HUES48 (cell line): ENCODE results near the gene FBXL3.

Source experiments
- H3K27ac ChIP-seq: one replicate; pipeline ENCODE4 v1.7.0; 2013; ENCODE audit warnings: low read depth, low read length, inconsistent platforms
- H3K27me3 ChIP-seq: 2 replicates; pipeline ENCODE4 v1.6.1; 2013; ENCODE audit warnings: mild to moderate bottlenecking, low read length; ENCODE audit not compliant: control insufficient read depth, insufficient read depth
- H3K36me3 ChIP-seq: 2 replicates; pipeline ENCODE4 v1.6.1; 2013; ENCODE audit warnings: low read length; ENCODE audit not compliant: control insufficient read depth, insufficient read depth
- H3K4me1 ChIP-seq: 2 replicates; pipeline ENCODE4 v1.6.1; 2013; ENCODE audit warnings: mild to moderate bottlenecking, low read length; ENCODE audit not compliant: control insufficient read depth, insufficient read depth
- H3K4me3 ChIP-seq: 2 replicates; pipeline ENCODE4 v1.5.1; 2013; ENCODE audit warnings: mild to moderate bottlenecking, low read depth, low read length
- H3K9ac ChIP-seq: 2 replicates; pipeline ENCODE4 v1.6.1; 2013; ENCODE audit warnings: mild to moderate bottlenecking, low read depth, low read length, moderate library complexity
- H3K9me3 ChIP-seq: 2 replicates; pipeline ENCODE4 v1.6.1; 2013; ENCODE audit warnings: low read length; ENCODE audit not compliant: control insufficient read depth, insufficient read depth

The FBXL3 gene

DNA sequence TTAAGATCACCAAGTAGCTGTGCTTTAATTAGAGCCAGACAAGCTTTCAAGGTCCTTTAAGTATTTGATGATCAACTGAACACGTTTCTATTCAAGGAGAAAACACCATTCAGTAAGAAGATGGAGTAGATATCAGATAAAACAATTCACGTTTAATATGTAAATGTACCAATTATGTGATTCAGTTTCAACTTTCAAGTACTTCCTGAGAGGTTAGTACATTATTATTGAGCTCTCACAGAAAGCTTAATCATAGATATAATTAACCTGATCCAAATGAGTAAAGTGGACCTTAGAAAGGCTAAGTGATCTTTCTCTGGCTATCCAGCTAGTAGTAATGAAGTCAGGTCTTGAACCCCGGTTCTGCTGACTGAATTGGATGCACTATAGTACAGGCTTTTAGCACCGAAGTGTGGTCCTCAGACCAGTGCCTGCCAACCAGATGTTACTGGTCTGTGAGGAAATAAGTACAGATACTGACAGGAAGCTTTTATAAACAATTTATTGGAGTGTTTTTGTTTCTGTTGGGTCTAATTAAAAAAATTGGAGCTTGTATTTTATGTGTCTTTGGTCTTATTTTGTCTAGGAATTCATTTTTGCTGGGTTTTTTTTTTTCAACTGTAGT, 24.9 kb downstream of the FBXL3 start:
- H3K36me3 ChIP-seq, result peaks cover 51% of the 10 kb centered on the region
- H3K9me3 ChIP-seq, result no peaks in the 10 kb centered on the region
- H3K27me3 ChIP-seq, result no peaks in the 10 kb centered on the region
- no peak overlapping the region for H3K27ac ChIP-seq
- H3K4me1 ChIP-seq, result no peaks in the 10 kb centered on the region
- H3K4me3 ChIP-seq, result no peak overlapping the region
- no peak overlapping the region for H3K9ac ChIP-seq

DNA sequence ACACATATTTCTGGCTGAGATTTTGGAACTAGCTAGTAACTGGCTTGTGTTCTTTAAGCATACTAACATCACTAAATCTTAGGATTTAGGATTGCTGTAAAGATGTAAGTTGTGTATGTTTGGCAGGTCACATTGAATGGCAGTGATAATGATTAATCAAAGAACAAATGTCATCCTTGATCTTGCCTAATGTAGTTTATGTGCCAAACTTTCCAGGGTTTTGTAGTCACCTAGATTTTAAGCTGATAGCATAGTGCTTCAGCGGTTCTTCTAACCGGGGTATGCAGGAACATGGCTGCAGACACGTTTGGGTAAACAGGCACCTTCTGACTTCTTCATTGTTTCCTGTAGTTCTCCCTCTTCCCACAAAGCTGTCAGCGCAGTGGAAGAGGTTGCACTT, 25.4 kb downstream of the FBXL3 start:
- Histone ChIP-seq H3K9me3 (no peaks in the 10 kb centered on the region), H3K4me1 (no peaks in the 10 kb centered on the region), H3K4me3 (no peak overlapping the region), H3K36me3 (peaks cover 48% of the 10 kb centered on the region), H3K9ac (no peak overlapping the region), H3K27me3 (no peaks in the 10 kb centered on the region), H3K27ac (no peak overlapping the region)

DNA sequence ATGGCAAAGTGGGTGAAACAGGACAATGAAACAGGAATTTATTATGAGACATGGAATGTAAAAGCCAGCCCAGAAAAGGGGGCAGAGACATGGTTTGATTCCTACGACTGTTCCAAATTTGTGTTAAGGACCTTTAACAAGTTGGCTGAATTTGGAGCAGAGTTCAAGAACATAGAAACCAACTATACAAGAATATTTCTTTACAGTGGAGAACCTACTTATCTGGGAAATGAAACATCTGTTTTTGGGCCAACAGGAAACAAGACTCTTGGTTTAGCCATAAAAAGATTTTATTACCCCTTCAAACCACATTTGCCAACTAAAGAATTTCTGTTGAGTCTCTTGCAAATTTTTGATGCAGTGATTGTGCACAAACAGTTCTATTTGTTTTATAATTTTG, 26.5 kb downstream of the FBXL3 start:
- H3K9ac ChIP-seq, result no peak overlapping the region
- no peaks in the 10 kb centered on the region for H3K9me3 ChIP-seq
- H3K4me3 ChIP-seq, result no peak overlapping the region
- no peaks in the 10 kb centered on the region for H3K4me1 ChIP-seq
- no peak overlapping the region for H3K27ac ChIP-seq
- no peaks in the 10 kb centered on the region for H3K27me3 ChIP-seq
- H3K36me3 ChIP-seq, result peaks cover 51% of the 10 kb centered on the region

DNA sequence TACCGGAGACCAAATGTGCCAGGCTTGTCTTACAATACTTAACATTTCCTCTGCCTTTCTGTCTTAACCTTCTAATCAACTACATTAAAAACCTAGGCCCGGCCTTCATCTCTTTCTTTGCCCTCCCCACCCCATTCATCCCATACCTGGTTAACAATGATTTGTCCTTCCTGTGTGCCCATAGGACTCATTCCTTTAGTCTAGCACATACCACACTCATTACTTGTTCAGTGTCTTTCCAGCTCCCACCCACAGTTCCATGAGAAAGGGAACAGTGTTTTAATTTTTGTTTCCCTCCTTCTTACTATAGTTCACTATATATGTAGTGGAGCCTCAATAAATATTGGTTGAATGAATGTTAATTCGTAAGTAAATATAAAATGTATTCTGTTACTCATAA, 32.7 kb downstream of the FBXL3 start:
- no peak overlapping the region for H3K9ac ChIP-seq
- no peak overlapping the region for H3K4me3 ChIP-seq
- no peak overlapping the region for H3K27ac ChIP-seq
- H3K27me3 ChIP-seq, result no peaks in the 10 kb centered on the region
- H3K4me1 ChIP-seq, result peaks cover 5% of the 10 kb centered on the region; the same call in 1 of the 2 replicates
- peaks cover 28% of the 10 kb centered on the region for H3K36me3 ChIP-seq
- H3K9me3 ChIP-seq, result no peaks in the 10 kb centered on the region

DNA sequence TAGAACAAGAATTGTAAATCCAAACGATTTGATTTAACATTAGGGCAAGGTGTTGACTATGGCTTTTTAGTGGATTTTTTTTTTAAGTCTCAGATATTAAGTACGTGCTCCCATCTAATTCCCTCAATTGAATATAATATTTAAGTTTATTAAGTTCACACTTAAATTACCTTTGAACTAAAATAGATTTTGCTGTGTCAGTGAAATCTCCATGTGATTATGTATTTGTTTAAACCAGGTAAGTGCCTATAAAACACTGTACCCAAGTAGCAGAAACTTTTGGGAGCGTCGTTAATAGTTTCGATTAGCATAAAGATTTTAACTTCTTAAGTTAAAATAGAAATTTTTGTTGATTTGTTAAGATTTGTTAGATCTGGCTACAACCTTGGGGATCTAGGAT, 33.5 kb downstream of the FBXL3 start:
- H3K36me3 ChIP-seq, result peaks cover 22% of the 10 kb centered on the region
- no peak overlapping the region for H3K27ac ChIP-seq
- H3K9me3 ChIP-seq, result no peaks in the 10 kb centered on the region
- H3K4me3 ChIP-seq, result peak overlapping the region; percentile 91
- H3K9ac ChIP-seq, result no peak overlapping the region
- no peaks in the 10 kb centered on the region for H3K27me3 ChIP-seq
- peaks cover 5% of the 10 kb centered on the region; the same call in 1 of the 2 replicates for H3K4me1 ChIP-seq

DNA sequence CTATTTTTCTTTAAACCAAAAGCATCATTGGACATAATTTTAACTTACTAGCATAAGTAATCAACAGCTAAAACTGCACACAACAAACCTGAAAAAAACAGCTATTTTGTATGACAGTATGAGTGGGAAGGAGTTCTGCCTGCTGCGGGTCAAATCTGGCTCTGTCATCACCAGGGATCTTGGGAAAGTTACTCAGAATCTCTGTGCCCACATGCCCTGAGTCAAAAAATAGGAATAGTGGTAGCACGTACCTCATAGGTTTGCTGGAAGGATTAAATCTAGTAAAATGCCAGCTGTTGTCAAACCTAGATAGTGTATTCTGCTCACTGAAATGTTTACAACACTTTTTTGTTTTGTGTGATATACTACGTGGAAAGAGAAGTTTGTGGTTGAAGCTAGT, 33.9 kb downstream of the FBXL3 start:
- H3K36me3 ChIP-seq, result peaks cover 17% of the 10 kb centered on the region
- H3K9ac ChIP-seq, result peak overlapping the region; percentile 81
- no peaks in the 10 kb centered on the region for H3K9me3 ChIP-seq
- peaks cover 5% of the 10 kb centered on the region; the same call in 1 of the 2 replicates for H3K4me1 ChIP-seq
- no peak overlapping the region for H3K27ac ChIP-seq
- peak overlapping the region; percentile 91 for H3K4me3 ChIP-seq
- H3K27me3 ChIP-seq, result no peaks in the 10 kb centered on the region

DNA sequence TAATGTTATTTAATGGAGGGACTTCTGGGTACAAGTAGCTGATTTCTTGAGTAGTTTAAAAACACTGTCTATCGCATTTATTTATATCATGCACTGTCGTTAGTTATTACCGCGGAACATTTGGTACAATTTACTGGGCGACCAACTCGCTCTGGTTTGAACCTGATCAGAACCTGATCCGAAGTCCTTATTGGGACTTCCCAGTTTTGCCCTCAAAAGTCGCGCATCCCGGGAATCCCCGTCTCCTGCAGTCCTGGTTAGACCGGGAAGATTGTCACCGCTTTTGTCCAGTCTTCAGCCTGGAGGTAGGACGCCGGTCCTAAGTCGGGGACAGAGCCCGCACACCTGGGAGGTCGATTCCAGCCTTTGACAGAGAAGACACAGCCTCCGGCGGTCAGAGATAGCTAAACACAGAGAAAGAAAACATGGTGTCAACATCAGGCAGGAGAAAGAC, 34.4 kb downstream of the FBXL3 start:
- peaks cover 14% of the 10 kb centered on the region for H3K36me3 ChIP-seq
- H3K27me3 ChIP-seq, result no peaks in the 10 kb centered on the region
- peak overlapping the region; percentile 81 for H3K9ac ChIP-seq
- peak overlapping the region; percentile 72 for H3K27ac ChIP-seq
- H3K4me1 ChIP-seq, result peaks cover 5% of the 10 kb centered on the region; the same call in 1 of the 2 replicates
- no peaks in the 10 kb centered on the region for H3K9me3 ChIP-seq
- H3K4me3 ChIP-seq, result peak overlapping the region; percentile 91

DNA sequence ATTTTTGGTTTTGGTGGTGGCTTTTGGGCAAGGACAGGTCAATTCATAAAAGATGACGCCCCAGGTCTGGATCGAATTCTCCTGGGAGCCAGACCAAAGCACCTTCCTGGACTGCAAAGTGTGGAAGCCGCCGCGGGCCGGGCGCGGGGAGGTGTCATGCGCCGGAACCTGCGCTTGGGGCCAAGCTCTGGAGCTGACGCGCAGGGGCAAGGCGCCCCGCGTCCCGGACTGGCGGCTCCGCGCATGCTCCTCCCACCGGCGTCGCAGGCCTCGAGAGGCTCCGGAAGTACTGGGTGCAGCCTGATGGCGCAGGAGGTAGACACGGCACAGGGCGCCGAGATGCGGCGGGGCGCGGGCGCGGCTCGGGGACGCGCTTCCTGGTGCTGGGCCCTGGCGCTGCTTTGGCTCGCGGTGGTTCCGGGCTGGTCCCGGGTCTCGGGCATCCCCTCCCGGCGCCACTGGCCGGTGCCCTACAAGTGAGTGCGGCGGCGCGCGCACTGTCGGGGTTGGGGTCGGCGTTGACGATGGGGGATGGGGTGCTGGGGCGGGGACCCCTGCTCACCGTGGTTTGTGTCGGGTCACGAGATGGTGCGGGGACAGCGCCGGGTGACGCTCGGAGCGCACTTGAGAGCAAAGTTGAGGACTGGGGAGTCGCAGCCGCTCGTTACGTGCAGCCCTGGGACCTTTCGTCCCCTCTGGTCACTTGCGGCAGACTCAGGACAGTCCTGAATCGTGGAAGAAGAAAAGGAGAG, 35.0 kb downstream of the FBXL3 start, which contains the start of gene CLN5:
CLN5 (plus strand) TSS at position 286 of the 752 bp plus-strand sequence; CDS start at position 304, 18 bp downstream.
- Histone ChIP-seq H3K4me3 (peak within 1 kb of the TSS; percentile 91), H3K27ac (peak within 1 kb of the TSS; percentile 72)

DNA sequence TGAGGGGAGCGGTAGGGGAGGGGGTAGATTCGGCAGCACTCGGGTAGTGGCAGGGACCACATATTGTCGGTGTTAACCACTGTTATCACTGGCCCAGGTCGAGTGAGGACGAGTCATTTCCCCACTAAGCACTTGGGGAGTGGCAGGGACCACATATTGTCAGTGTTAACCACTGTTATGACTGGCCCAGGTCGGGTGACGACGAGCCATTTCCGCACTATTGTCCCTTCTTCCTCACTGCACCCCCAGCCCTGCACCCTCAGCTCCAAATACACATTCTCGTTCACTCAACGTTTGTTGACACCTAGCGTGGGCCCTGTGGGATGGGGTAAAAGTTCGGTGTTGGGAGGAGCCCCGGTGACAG, 35.5 kb downstream of the FBXL3 start:
- Histone ChIP-seq H3K4me3 (peak overlapping the region; percentile 91), H3K4me1 (peaks cover 5% of the 10 kb centered on the region; the same call in 1 of the 2 replicates), H3K27me3 (no peaks in the 10 kb centered on the region), H3K9me3 (no peaks in the 10 kb centered on the region), H3K9ac (peak overlapping the region; percentile 43), H3K36me3 (peaks cover 10% of the 10 kb centered on the region), H3K27ac (no peak overlapping the region)

More for the DNA sequence above, 35.0 kb downstream of the FBXL3 start, which contains the start of gene CLN5:
- Histone ChIP-seq H3K36me3 (peaks cover 14% of the 10 kb centered on the region), H3K4me1 (peaks cover 5% of the 10 kb centered on the region; the same call in 1 of the 2 replicates), H3K9ac (peak within 1 kb of the TSS; percentile 81), H3K9me3 (no peaks in the 10 kb centered on the region), H3K27me3 (no peaks in the 10 kb centered on the region)

DNA sequence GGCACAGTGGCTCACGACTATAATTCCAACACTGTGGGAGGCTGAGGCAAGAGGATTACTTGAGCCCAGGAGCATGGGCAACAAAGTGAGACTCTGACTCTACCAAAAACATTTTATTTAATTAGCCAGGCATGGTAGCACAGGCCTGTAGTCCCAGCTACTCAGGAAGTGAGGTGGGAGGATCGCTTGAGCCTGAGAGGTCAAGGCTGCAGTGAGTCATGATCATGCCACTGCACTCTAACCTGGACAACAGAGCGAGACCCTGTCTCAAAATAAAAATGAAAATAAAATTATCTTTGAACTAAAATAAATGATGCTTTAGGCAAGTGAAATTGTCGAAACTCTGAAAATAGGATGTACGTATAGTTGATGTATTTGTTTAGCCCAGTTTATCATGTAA, 43.3 kb downstream of the FBXL3 start:
- Histone ChIP-seq H3K4me1 (no peaks in the 10 kb centered on the region), H3K9ac (no peak overlapping the region), H3K27me3 (no peaks in the 10 kb centered on the region), H3K36me3 (no peaks in the 10 kb centered on the region), H3K9me3 (no peaks in the 10 kb centered on the region), H3K27ac (no peak overlapping the region), H3K4me3 (no peak overlapping the region)

DNA sequence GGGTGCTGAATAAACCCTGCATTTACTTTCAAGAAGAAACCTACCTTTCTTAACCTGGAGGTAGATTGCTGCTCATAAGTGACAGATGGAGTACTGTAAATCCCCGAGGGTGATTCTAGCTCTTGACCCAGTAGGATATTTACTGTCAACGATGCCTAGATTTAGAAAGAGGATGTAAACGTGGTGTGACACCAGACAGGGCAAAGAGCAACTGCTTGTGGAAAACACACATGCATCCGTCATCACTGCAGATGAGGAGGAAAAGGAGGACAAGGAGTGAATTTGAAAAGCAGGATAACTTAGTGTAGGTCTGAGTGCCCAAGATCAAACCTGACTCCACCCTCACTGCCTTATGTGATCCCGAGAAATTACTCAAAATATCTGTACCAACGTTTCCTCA, 44.9 kb downstream of the FBXL3 start:
- Histone ChIP-seq H3K9me3 (no peaks in the 10 kb centered on the region), H3K9ac (no peak overlapping the region), H3K27me3 (no peaks in the 10 kb centered on the region), H3K4me1 (no peaks in the 10 kb centered on the region), H3K4me3 (no peak overlapping the region), H3K36me3 (no peaks in the 10 kb centered on the region), H3K27ac (no peak overlapping the region)
